PFSK-1 (cell line): Measurements from ENCODE around the gene DYRK1A.

Experiments
- FOXP2 ChIP-seq: optimal IDR thresholded peaks from 2 replicates; pipeline ENCODE3; 2011; ENCODE audit warnings: borderline replicate concordance, control low read depth, inconsistent platforms; ENCODE audit not compliant: insufficient read depth; ENCODE audit errors: extremely low read length, extremely low read depth
- POLR2AphosphoS5 ChIP-seq: IDR thresholded peaks from 2 replicates; pipeline ENCODE4 v1.6.1; 2012; ENCODE audit warnings: low read depth, mild to moderate bottlenecking, control low read depth, low read length, moderate library complexity
- REST ChIP-seq, 2 experiments: IDR thresholded peaks; 2 replicates each; pipeline versions ENCODE4 v1.6.1 to v1.8.0; 2011 to 2012; ENCODE audit warnings: low read depth in 2 of 2, low read length in 2 of 2, control low read depth in 1 of 2, inconsistent platforms in 1 of 2, mild to moderate bottlenecking in 1 of 2, moderate library complexity in 1 of 2; ENCODE audit not compliant: insufficient read depth in 1 of 2
- SIN3A ChIP-seq: IDR thresholded peaks from 2 replicates; pipeline ENCODE4 v1.6.1; 2012; ENCODE audit warnings: mild to moderate bottlenecking, low read length, moderate library complexity, borderline replicate concordance; ENCODE audit not compliant: insufficient read depth
- TAF1 ChIP-seq: IDR thresholded peaks from 2 replicates; pipeline ENCODE4 v1.6.1; 2012; ENCODE audit warnings: low read length, control low read depth, borderline replicate concordance; ENCODE audit not compliant: insufficient read depth

The DYRK1A gene

GRCh38 chr21:37383086-37383485 lies 16.5 kb downstream of the DYRK1A start:
- TF ChIP-seq POLR2AphosphoS5 (no peak), REST (IDR thresholded peaks at IDR 0.05; ENCODE audit: insufficient read depth in 1 of 2, low read depth in 2 of 2, low read length in 2 of 2) (no peak), FOXP2 (no peak), TAF1 (no peak), SIN3A (no peak)

- TF ChIP-seq TAF1 = no peak
- no peak for TF ChIP-seq SIN3A
- no peak for TF ChIP-seq POLR2AphosphoS5
- TF ChIP-seq FOXP2 = no peak
- no peak for TF ChIP-seq REST (IDR thresholded peaks at IDR 0.05; ENCODE audit: insufficient read depth in 1 of 2, low read depth in 2 of 2, low read length in 2 of 2)
Measured at GRCh38 chr21:37383784-37384311, 17.3 kb downstream of the DYRK1A start.

DNA sequence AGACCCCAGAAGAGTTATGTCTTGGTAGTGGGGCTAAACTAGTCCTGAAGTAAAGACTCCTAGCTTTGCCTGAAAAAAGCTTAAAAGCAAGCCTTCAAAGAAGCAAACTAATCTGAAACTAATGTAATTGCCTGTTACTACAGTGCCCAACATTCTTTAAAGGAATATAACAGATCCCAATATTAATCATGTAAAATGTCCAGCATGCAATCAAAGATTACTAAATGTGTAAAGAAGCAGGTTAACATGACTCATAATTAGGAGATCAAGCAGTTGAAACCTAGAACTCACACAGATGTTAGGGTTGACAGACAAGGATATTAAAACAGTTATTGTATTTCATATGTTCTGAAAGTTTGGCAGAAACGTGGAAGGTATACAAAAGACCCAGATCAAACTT lies 17.8 kb downstream of the DYRK1A start:
- TF ChIP-seq FOXP2 (no peak), TAF1 (no peak), REST (IDR thresholded peaks at IDR 0.05; ENCODE audit: insufficient read depth in 1 of 2, low read depth in 2 of 2, low read length in 2 of 2) (no peak), SIN3A (no peak), POLR2AphosphoS5 (no peak)

- no peak for TF ChIP-seq POLR2AphosphoS5
Measured at GRCh38 chr21:37385179-37385765, 18.7 kb downstream of the DYRK1A start.

- TF ChIP-seq SIN3A (no peak), TAF1 (no peak), POLR2AphosphoS5 (no peak), REST (IDR thresholded peaks at IDR 0.05; ENCODE audit: insufficient read depth in 1 of 2, low read depth in 2 of 2, low read length in 2 of 2) (no peak), FOXP2 (no peak)
Measured at GRCh38 chr21:37386151-37386550, 19.6 kb downstream of the DYRK1A start.
